HepG2 (cell line): ENCODE data around the gene DMPK. TPM values are rescaled to one million over a fixed set of nuclear protein-coding genes. Genes with fewer than 3 reads are reported as not detected.
A peak's percentile ranks its signal among the peaks of the same experiment; 100 is the strongest.
"Not testable (repeated sequence)": the region's sequence is repeated elsewhere in the genome, so short reads cannot be mapped to it uniquely, and the experiment has no call there.

Source experiments
- ATAC-seq: fragments of 200-7000 bp; cut with Tn5 transposase; 3 replicates; pipeline ENCODE4 v1.9.1; 2020; ENCODE audit warnings: mild to moderate bottlenecking, moderate library complexity
- BruUV-seq: library from RNA; stranded (reverse); fragments of 400-500 nt; replicated peaks from 2 replicates; lab custom pipeline; 2021; lab: Mats Ljungman, UMichigan
- CTCF ChIA-PET: fragments of 300-600 bp; formaldehyde crosslinking; extraction: SDS; loops from one replicate; lab custom pipeline; 2021; ENCODE audit warnings: low total read pairs, inconsistent platforms, low intra/inter-chr PET ratio; lab: Yijun Ruan, JAX
- POLR2A ChIA-PET: fragments of 350-600 bp; sonication (Branson Sonifier 250); formaldehyde crosslinking; loops from one replicate; lab custom pipeline; 2020; ENCODE audit warnings: antibody characterized with exemption, inconsistent platforms; lab: Yijun Ruan, JAX
- DNase-seq: peaks from one replicate; pipeline ENCODE4 v3.0.0-alpha.2; 2015; ENCODE audit warnings: low spot score
- FAIRE-seq: peaks from 3 replicates; lab custom pipeline; 2011; peaks lifted over from hg19 to GRCh38; lab: Jason Lieb, UNC
- H2AFZ ChIP-seq: one replicate; pipeline ENCODE4 v1.6.1; 2011; ENCODE audit warnings: low read length, inconsistent platforms
- H3K27ac ChIP-seq: fragments of 300-600 bp; 3 replicates; pipeline ENCODE4 v1.8.0; 2011; ENCODE audit warnings: mixed run types, mild to moderate bottlenecking, mixed read lengths, low read length, inconsistent platforms; ENCODE audit not compliant: insufficient read depth; ENCODE audit errors: extremely low read length
- H3K27me3 ChIP-seq, 2 experiments: fragments of 200-600 bp in 1 of 2; 2 replicates in 1 of 2; 3 replicates in 1 of 2; pipeline versions ENCODE4 v1.6.0 to v1.8.0; 2011; ENCODE audit warnings: low read length in 2 of 2, mild to moderate bottlenecking in 2 of 2, moderate library complexity in 2 of 2, inconsistent platforms in 1 of 2; ENCODE audit not compliant: insufficient read depth in 2 of 2, control insufficient read depth in 1 of 2
- H3K36me3 ChIP-seq, 2 experiments: fragments of 200-600 bp in 1 of 2; replicated peaks in 1 of 2; 2 replicates in 1 of 2; 3 replicates in 1 of 2; pipeline versions ENCODE4 v1.5.1 to v1.8.0; 2011; ENCODE audit warnings: low read length in 2 of 2, inconsistent platforms in 1 of 2; ENCODE audit not compliant: insufficient read depth in 2 of 2, control insufficient read depth in 1 of 2
- H3K4me1 ChIP-seq: 2 replicates; pipeline ENCODE4 v1.5.1; 2012; ENCODE audit warnings: low read length, inconsistent platforms; ENCODE audit not compliant: insufficient read depth
- H3K4me2 ChIP-seq: 2 replicates; pipeline ENCODE4 v1.6.0; 2011; ENCODE audit warnings: low read depth, low read length, inconsistent platforms
- H3K4me3 ChIP-seq, 3 experiments: fragments of 200-600 bp in 1 of 3; sonication (generic), shearing (Covaris generic) in 1 of 3; replicated peaks in 1 of 3; 2 replicates each; pipeline ENCODE4 v1.5.1; 2011 to 2016; ENCODE audit warnings: low read length in 3 of 3, inconsistent platforms in 2 of 3, low read depth in 2 of 3, mild to moderate bottlenecking in 2 of 3, control low read depth in 1 of 3, mixed read lengths in 1 of 3; ENCODE audit not compliant: insufficient read depth in 1 of 3
- H3K79me2 ChIP-seq: one replicate; pipeline ENCODE4 v1.6.1; 2011; ENCODE audit warnings: low read length, inconsistent platforms; ENCODE audit not compliant: insufficient read depth
- H3K9ac ChIP-seq: 2 replicates; pipeline ENCODE4 v1.6.0; 2011; ENCODE audit warnings: mild to moderate bottlenecking, low read depth, low read length, inconsistent platforms; ENCODE audit not compliant: insufficient read depth
- H3K9me3 ChIP-seq: 2 replicates; pipeline ENCODE4 v1.5.1; 2012; ENCODE audit warnings: mild to moderate bottlenecking, low read length
- H4K20me1 ChIP-seq: 2 replicates; pipeline ENCODE4 v1.6.0; 2011; ENCODE audit warnings: inconsistent platforms, mild to moderate bottlenecking, low read length, moderate library complexity; ENCODE audit not compliant: insufficient read depth
- ATRX ChIP-seq: sonication (generic); formaldehyde crosslinking; IDR thresholded peaks from 2 replicates; pipeline ENCODE4 v1.4.0; 2020; ENCODE audit warnings: missing genetic modification reagents, borderline replicate concordance
- JDP2 ChIP-seq: sonication (generic); formaldehyde crosslinking; IDR thresholded peaks from 2 replicates; pipeline ENCODE4 v1.8.1; 2022; ENCODE audit warnings: missing genetic modification reagents, borderline replicate concordance
- ZNF263 ChIP-seq: sonication (generic); formaldehyde crosslinking; IDR thresholded peaks from 2 replicates; pipeline ENCODE4 v1.4.0; 2020; ENCODE audit warnings: missing genetic modification reagents
- ZNF577 ChIP-seq: sonication (generic); formaldehyde crosslinking; IDR thresholded peaks from 2 replicates; pipeline ENCODE4 v1.4.0; 2020; ENCODE audit warnings: mild to moderate bottlenecking, low read depth, missing genetic modification reagents, borderline replicate concordance
- WGBS: methylation state at CpG from one replicate; pipeline ENCODE4 v1.1.6; 2017; ENCODE audit warnings: low lambda C conversion rate; 5-methylcytosine and 5-hydroxymethylcytosine counted together
- in situ Hi-C: cut with HindIII; loops from 2 replicates; pipeline ENCODE4 v1.10.0; 2017; ENCODE audit warnings: low pct_unique_long_range_greater_than_20kb; ENCODE audit not compliant: extremely low pct_ligation_motif_present
- intact Hi-C: fragments of 100-400 bp; cut with micrococcal nuclease; formaldehyde crosslinking; loops from one replicate; pipeline ENCODE4 v1.10.0; 2022; ENCODE audit not compliant: unreplicated experiment
- polyA plus RNA-seq, 8 experiments: library from polyadenylated mRNA; depleted of rRNA in 3 of 8; stranded (reverse) in 7 of 8; unstranded in 1 of 8; fragments of >200 nt; fragmentation: Illumina TruSeq in 4 of 8; extraction: Trizol in 4 of 8; gene quantifications; 2 replicates each; pipeline versions ENCODE4 v1.2.1 to v1.2.3, GENCODE V29; 2011 to 2016; ENCODE audit warnings: low read depth in 4 of 8, missing spikeins in 1 of 8, mixed read lengths in 1 of 8; ENCODE audit not compliant: insufficient read depth in 1 of 8
- total RNA-seq, 5 experiments: library from RNA; depleted of rRNA; stranded (reverse); fragments of >200 nt; fragmentation: Illumina TruSeq; extraction: Trizol; gene quantifications; 2 replicates each; pipeline ENCODE4 v1.2.3, GENCODE V29; 2016; ENCODE audit warnings: low read depth in 1 of 5

Gene DMPK
- total and polyA plus RNA-seq, 2 of the 13 experiments (the other 11 are each of a cell fraction or from before 2014, with no cell fraction given) = 5.3 to 8.8 TPM

DNA sequence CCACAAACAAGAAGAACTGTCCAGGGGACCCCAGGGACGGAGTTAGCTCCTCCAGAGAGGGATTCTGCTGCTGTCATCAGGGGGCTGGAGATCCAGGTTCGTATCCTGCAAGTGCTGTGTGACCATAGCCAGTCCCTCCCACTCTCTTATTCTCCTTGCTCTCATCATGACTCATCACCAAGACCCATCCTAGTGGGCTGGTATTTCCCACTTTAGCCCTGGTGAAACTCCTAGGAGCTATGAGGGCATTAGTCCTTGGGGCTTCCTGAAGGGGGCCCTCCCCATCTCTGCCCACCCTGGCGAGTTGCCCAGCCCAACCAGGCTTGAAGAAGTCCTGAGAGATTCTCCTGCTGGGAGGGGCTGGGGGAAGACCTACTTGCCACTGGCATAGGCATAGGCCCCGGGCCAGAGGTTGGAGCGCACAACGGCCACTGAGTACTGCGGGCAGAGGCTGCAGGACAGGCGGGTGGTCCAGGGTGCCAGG lies 17.8 kb upstream of the DMPK start:
- H3K9ac ChIP-seq = no peak overlapping the region
- H4K20me1 ChIP-seq = no peaks in the 10 kb centered on the region
- no peak for FAIRE-seq
- no peak overlapping the region for H2AFZ ChIP-seq
- intact Hi-C loops = no loop called here
- POLR2A ChIA-PET = interaction anchor here (0.9 to 1.2 kb wide), 2 partner anchors 63 to 103 kb away, joined by 3 to 4 read pairs; partner anchors contain the start of genes MYPOP and SYMPK
- no peaks in the 10 kb centered on the region for H3K79me2 ChIP-seq
- peaks cover 1 to 19% of the 10 kb centered on the region in 2 experiments; a peak in 2 of 5 replicates for H3K27me3 ChIP-seq
- in situ Hi-C loops = no loop called here
- DNase-seq = no peak
- TF ChIP-seq JDP2 (CRISPR knock-in tag) (no peak), ZNF577 (CRISPR knock-in tag) (no peak), ATRX (CRISPR knock-in tag) (no peak)
- TF ChIP-seq, all 625 proteins: peak for 0
- H3K4me2 ChIP-seq = no peak overlapping the region
- H3K27ac ChIP-seq = no peak overlapping the region
- CTCF ChIA-PET = interaction anchor here (1.5 kb wide), 1 partner anchor 30 kb away, joined by 17 read pairs; the partner anchor contains the start of gene SIX5
- no peak for ATAC-seq
- H3K4me3 ChIP-seq = no peak overlapping the region
- peaks cover 26% of the 10 kb centered on the region for H3K4me1 ChIP-seq
- WGBS = 11% methylated on average over 3 of the region's 8 CpGs
- no peaks in the 10 kb centered on the region for H3K36me3 ChIP-seq
- no peaks in the 10 kb centered on the region for H3K9me3 ChIP-seq
- BruUV-seq = no TSS peak

DNA sequence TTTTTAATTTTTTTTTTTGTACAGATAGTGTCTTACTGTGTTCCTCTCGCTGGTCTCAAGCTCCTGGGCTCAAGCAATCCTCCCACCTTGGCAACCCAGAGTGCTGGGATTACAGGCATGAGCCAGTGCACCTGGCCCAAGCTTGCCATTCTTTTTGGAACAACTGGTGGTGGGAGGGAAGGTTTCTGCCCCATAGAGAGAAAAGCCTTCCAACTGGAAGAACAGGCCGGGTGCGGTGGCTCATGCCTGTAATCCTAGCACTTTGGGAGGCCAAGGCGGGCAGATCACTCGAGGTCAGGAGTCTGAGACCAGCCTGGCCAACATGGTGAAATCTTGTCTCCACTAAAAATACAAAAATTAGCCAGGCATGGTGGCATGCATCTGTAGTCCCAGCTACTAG lies 17.3 kb upstream of the DMPK start:
- peaks cover 26% of the 10 kb centered on the region for H3K4me1 ChIP-seq
- H3K27ac ChIP-seq, H3K4me3 ChIP-seq, H3K9me3 ChIP-seq, H3K9ac ChIP-seq, in situ Hi-C loops, BruUV-seq, DNase-seq, H4K20me1 ChIP-seq, H3K79me2 ChIP-seq, FAIRE-seq, H2AFZ ChIP-seq, H3K36me3 ChIP-seq: not testable (repeated sequence)
- POLR2A ChIA-PET = interaction anchor here (0.9 to 1.3 kb wide), 6 partner anchors 25 to 103 kb away, joined by 3 to 15 read pairs (median 4); partner anchors contain the start of genes MYPOP, SIX5 and SYMPK
- 53% methylated on average over 5 of the region's 5 CpGs for WGBS
- H3K27me3 ChIP-seq = peaks cover 1 to 19% of the 10 kb centered on the region in 2 experiments; a peak in 2 of 5 replicates
- H3K4me2 ChIP-seq = peak overlapping the region; percentile 59; the same call in 1 of the 2 replicates
- TF ChIP-seq ZNF263 (CRISPR knock-in tag) = 0 out of 2 replicates have a peak, but pooled peaks have one; percentile 1
- peak; percentile 13; the same call in 1 of the 3 replicates for ATAC-seq
- CTCF ChIA-PET = interaction anchor here (1.5 kb wide), 1 partner anchor 29 kb away, joined by 17 read pairs; the partner anchor contains the start of gene SIX5
- intact Hi-C loops = loop anchor here (1.0 kb wide), 1 partner anchor 29 kb away; no protein-coding TSS in a partner anchor
